GM19099 (cell line): ENCODE data around the gene ZC3H12D.

Experiments used
- POLR2A ChIP-seq: IDR thresholded peaks from 3 replicates; pipeline ENCODE4 v1.6.1; 2011; ENCODE audit warnings: low read depth; ENCODE audit not compliant: insufficient read length; ENCODE audit errors: extremely low read depth

ZC3H12D gene

DNA sequence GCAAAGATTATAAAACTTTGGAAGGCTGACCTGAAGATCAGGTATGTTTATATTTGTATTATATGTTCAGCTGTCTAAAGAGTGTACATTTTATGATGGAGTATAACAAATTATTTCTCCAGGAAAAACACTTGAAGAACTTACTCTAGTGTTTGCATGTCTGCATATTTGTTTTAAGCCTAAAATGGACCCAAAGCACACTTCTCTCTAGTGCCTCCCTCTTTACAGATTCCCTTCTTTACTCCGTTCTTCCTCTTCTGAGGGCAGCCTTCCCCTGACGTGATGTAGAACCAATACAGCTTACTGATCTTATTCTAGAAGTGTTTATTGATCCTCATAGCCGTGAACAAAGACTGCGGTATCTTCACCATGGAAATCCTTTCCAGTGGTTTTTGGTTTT lies 70.8 kb downstream of the ZC3H12D start:
- no peak for TF ChIP-seq POLR2A

DNA sequence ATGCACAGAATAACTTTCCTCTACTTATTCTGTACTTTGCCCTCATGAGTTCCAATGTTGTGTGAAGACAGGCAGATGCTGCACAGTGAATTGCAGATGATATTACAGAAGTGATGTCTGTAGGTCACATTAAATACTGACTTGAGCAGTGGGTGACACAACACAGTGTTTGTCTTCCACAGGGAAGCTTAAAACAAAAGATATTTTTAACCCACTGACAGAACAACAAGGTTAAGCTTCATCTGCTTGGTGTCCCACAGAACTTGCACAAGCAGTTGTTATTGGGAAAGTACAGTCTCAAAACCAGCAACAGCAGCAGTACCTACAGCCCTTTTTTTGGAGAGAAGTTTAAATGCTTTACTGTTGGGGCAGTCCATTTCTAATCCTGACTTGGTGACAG lies 74.3 kb downstream of the ZC3H12D start:
- no peak for TF ChIP-seq POLR2A

DNA sequence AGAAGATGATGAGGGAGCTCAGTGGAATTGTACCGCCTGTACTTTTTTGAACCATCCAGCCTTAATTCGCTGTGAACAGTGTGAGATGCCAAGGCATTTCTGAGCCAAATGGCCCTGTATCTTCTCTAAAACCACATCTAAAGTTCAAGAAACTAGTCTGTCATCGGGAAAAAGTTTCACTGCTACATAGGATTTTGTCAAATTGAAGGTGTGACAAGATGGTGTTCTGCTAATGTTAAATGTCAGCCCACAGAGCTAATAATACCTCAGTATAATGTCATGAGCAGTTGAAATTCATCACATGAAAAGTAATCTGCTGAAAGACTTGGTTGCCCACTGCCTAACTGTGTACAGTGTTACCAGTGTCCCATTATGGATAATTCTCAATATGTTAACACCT lies 75.2 kb downstream of the ZC3H12D start:
- TF ChIP-seq POLR2A, result no peak

DNA sequence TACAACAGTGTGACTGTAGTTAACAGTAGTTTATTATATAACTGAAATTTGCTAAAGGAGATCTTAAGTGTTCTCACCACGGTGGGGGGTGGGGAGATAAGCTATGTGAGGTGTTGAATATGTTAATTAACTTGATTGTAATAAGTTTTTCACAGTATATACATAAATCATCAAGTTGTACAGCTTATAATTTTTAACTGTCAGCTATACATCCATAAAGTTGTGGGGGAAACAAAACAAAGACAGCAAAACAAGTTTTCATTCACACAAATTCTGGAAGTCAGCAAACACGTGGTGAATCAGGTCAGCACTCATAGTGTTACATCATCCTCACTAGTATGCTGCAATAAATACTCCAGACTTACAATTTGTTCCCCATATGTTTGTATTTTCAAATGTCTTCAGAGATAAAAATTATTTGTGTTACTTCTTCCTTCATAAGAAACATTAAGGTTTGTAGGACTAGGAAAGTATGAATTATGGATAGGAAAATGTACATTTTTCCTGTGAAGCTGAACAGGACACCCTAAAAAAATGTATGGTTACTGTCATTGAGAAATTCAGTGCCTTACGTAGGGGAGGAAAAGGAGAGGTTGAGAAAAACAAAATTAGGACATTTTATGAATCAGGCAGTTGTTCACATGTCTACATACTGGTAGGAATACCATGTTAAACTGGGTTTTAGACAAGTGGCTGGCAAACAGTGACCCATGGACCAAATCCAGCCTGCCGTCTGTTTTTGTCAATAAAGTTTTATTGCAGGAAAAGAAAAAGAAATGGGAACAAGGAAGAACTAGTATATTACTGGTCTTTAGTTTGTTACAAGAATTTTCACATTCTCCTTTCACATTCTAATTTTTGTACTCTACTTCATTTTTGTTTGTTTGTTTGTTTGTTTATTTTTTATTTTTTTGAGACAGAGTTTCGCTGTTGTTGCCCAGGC lies 78.7 kb downstream of the ZC3H12D start:
- TF ChIP-seq POLR2A, result no peak

DNA sequence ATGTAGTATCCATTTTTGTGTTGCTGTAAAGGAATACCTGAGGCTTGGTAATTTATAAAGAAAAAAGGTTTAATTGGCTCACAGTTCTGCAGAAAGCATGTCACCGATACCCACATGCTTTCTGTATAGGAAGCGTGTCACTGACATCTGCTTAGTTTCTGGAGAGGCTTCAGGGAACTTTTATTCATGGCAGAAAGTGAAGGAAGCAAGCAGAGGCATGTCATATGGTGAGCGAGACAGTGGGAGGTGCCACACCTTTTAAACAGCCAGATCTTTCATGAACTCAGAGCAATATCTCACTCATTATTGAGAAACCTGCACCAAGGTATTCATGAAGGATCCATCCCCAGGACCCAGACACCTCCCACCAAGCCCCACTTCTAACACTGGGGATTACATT lies 81.3 kb downstream of the ZC3H12D start:
- TF ChIP-seq POLR2A, result no peak

DNA sequence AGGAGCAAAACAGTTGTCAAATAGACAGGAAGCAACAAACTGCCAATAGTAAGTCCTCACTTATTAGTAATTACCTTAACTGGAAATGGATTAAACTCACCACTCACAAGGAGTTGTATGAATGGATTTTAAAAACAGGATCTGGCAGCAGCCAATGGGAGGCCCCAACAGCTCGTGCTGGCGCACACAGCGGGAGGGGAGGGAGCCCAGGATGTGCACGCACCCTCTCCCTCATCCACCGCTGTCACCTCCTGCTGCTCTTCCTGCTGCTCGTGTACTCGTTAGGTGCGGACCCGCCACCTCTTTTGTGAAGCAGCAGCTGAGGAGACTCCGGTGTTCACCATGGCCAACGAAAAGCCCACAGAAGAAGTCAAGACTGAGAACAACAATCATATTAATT lies 84.8 kb downstream of the ZC3H12D start, which contains the start of gene SUMO4:
TSS of gene SUMO4 (plus strand) at position 213 of the 400 bp plus-strand sequence. CDS start at position 343, 130 bp downstream.
- no peak for TF ChIP-seq POLR2A

DNA sequence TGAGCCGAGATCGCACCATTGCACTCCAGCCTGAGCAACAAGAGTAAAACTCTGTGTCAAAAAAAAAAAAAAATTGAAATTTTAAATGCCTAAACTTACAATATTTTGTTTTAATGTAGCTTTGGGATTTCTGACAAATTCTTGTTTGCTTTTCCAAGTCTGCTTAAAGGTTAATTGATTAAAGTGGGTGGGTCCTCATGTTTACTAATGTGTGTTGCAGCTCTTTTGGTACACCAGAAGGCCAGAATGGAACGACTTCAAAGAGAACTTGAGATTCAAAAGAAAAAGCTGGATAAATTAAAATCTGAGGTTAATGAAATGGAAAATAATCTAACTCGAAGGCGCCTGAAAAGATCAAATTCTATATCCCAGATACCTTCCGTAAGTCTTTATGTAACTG lies 87.4 kb downstream of the ZC3H12D start:
- no peak for TF ChIP-seq POLR2A
